Vagina (tissue), 2 donors: Measurements from ENCODE around the gene MAST4. TPM values are rescaled to one million over a fixed set of nuclear protein-coding genes. Genes with fewer than 3 reads are reported as not detected.

Experiments
- DNase-seq, 2 donors: peaks; one replicate each; pipeline ENCODE4 v3.0.0-alpha.2; 2017; ENCODE audit errors: extremely low spot score in 2 of 2
- H3K27ac ChIP-seq: fragments of 200-600 bp; sonication (generic); one replicate; pipeline ENCODE4 v1.5.1; 2019
- H3K27me3 ChIP-seq: fragments of 200-600 bp; sonication (generic); one replicate; pipeline ENCODE4 v1.5.1; 2019
- H3K36me3 ChIP-seq, 2 donors: fragments of 200-600 bp; sonication (generic); one replicate each; pipeline ENCODE4 v1.5.1; 2017 to 2019
- H3K4me1 ChIP-seq: fragments of 200-600 bp; sonication (generic); one replicate; pipeline ENCODE4 v1.5.1; 2019
- H3K4me3 ChIP-seq, 2 donors: fragments of 200-600 bp; sonication (generic); 1 replicate in 1 of 2; 2 replicates in 1 of 2; pipeline ENCODE4 v1.5.1; 2016 to 2019
- H3K9me3 ChIP-seq: fragments of 200-600 bp; sonication (generic); one replicate; pipeline ENCODE4 v1.5.1; 2019
- POLR2A ChIP-seq, 2 donors: fragments of 450-650 bp; IDR thresholded peaks; one replicate each; pipeline ENCODE4 v1.6.1; 2017; ENCODE audit warnings: antibody characterized with exemption in 2 of 2, mild to moderate bottlenecking in 2 of 2, moderate library complexity in 2 of 2
- POLR2AphosphoS5 ChIP-seq, 2 donors: sonication (generic); formaldehyde crosslinking; IDR thresholded peaks; one replicate each; pipeline ENCODE4 v1.9.0; 2017; ENCODE audit warnings: antibody characterized with exemption in 2 of 2, mild to moderate bottlenecking in 2 of 2, low read depth in 1 of 2; ENCODE audit not compliant: insufficient read depth in 1 of 2
- intact Hi-C: fragments of 100-400 bp; cut with DNase I; formaldehyde crosslinking; loops from one replicate; pipeline ENCODE4 v1.15.1; 2023
- total RNA-seq: library from RNA; depleted of rRNA; stranded (reverse); fragments of >200 nt; gene quantifications from one replicate; pipeline ENCODE4 v1.2.3, GENCODE V29; 2016
- TF ChIP-seq, protein P1 (sequence below), 3 experiments: fragments of 450-650 bp in 2 of 3; fragments of 200-600 bp in 1 of 3; sonication (generic) in 1 of 3; IDR thresholded peaks; one replicate each; pipeline ENCODE4 v1.5.1; 2017 to 2019; ENCODE audit warnings: antibody characterized with exemption in 3 of 3, mild to moderate bottlenecking in 2 of 3, moderate library complexity in 2 of 3

The MAST4 gene
- total RNA-seq, 1 donor from 2014 or later: 85.9 TPM

DNA sequence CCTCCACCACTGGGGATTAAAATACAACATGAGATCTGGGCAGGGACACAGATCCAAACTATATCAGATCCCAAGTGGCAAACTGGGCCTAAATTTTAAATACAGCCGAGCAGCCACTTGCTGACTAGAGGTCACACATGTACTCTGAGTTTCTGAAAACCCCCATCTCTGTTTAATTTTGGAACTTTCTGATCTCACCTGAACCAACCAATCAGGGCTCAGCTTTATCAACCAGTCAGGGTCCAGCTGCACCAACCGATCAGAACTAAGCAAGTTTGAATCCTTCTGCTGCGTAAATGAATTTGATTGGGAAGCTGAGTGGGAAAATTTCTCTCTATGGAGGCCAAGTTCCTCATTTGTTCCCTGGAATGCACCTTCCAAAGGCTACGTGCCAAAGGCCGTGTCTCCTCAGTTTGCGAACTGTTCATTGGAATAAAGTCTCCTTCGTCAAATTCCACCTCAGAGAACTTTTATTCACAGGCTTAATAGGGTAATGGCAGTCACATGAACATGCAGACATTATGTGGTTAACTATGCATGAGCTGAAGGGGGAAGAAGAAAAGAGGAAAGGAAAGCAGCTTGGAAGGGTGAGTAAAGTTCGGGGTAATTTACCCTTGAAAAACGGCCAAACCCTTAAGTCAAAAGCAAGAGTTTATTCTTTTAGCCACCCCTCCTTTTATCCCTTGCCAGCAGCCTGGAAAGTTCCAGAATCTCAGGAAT lies 596.7 kb downstream of the MAST4 start:
- Histone ChIP-seq H3K36me3 (no peaks in the 10 kb centered on the region), H3K27ac (peak overlapping the region; percentile 31), H3K4me3 (no peak overlapping the region), H3K9me3 (no peaks in the 10 kb centered on the region), H3K4me1 (peaks cover 14% of the 10 kb centered on the region), H3K27me3 (no peaks in the 10 kb centered on the region)
- no peak for DNase-seq
- intact Hi-C loops: no loop called here
- TF ChIP-seq POLR2AphosphoS5 (IDR thresholded peaks at IDR 0.05; ENCODE audit: insufficient read depth in 1 of 2, low read depth in 1 of 2) (no peak), POLR2A (IDR thresholded peaks at IDR 0.05) (no peak)

DNA sequence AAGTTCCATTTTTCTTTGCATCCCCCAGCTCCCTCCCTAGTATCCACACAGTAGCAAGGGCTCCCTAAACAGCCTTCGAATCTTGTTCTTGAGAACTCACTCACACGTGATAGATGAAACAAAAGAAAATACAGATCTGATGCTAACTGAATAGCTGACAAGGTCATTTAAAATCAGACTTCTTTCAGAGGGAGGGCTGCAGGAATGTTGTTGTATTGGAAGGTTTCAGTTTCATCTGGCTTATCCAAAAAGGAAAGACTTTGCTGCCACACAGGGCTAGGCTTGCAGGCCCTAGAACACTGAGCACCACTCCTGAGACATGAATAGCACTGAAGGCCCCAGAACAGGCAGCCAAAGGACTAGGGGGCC lies 597.2 kb downstream of the MAST4 start:
- intact Hi-C loops: no loop called here
- Histone ChIP-seq H3K36me3 (no peaks in the 10 kb centered on the region), H3K27me3 (no peaks in the 10 kb centered on the region), H3K27ac (peak overlapping the region; percentile 31), H3K9me3 (no peaks in the 10 kb centered on the region), H3K4me1 (peaks cover 14% of the 10 kb centered on the region), H3K4me3 (no peak overlapping the region)
- TF ChIP-seq, protein P1, sequence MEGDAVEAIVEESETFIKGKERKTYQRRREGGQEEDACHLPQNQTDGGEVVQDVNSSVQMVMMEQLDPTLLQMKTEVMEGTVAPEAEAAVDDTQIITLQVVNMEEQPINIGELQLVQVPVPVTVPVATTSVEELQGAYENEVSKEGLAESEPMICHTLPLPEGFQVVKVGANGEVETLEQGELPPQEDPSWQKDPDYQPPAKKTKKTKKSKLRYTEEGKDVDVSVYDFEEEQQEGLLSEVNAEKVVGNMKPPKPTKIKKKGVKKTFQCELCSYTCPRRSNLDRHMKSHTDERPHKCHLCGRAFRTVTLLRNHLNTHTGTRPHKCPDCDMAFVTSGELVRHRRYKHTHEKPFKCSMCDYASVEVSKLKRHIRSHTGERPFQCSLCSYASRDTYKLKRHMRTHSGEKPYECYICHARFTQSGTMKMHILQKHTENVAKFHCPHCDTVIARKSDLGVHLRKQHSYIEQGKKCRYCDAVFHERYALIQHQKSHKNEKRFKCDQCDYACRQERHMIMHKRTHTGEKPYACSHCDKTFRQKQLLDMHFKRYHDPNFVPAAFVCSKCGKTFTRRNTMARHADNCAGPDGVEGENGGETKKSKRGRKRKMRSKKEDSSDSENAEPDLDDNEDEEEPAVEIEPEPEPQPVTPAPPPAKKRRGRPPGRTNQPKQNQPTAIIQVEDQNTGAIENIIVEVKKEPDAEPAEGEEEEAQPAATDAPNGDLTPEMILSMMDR (IDR thresholded peaks at IDR 0.05): no peak
- peak in 1 of 2 donors; percentile 25 for DNase-seq

DNA sequence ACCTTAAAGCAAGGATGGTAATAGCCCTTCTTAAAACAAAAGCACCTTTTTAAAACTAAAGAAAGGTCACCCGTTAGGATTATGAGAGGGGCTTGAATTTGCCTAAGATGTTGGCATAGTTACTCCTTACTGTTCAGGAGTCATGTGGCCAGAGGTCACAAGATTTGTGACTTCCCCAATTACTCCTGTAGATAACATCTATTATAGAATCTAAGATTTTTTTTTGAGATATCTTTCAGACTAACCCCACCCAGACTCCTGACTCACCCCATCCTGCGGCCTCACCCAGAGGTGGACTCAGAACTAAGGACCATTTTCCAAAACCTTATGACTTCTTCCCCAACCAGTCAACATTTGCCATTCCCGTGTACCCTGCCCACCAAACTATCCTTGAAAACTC lies 598.0 kb downstream of the MAST4 start:
- TF ChIP-seq POLR2A (IDR thresholded peaks at IDR 0.05) (no peak), POLR2AphosphoS5 (IDR thresholded peaks at IDR 0.05; ENCODE audit: insufficient read depth in 1 of 2, low read depth in 1 of 2) (no peak)
- TF ChIP-seq, protein P1 (IDR thresholded peaks at IDR 0.05): no peak
- Histone ChIP-seq H3K27ac (no peak overlapping the region), H3K4me3 (no peak overlapping the region)

DNA sequence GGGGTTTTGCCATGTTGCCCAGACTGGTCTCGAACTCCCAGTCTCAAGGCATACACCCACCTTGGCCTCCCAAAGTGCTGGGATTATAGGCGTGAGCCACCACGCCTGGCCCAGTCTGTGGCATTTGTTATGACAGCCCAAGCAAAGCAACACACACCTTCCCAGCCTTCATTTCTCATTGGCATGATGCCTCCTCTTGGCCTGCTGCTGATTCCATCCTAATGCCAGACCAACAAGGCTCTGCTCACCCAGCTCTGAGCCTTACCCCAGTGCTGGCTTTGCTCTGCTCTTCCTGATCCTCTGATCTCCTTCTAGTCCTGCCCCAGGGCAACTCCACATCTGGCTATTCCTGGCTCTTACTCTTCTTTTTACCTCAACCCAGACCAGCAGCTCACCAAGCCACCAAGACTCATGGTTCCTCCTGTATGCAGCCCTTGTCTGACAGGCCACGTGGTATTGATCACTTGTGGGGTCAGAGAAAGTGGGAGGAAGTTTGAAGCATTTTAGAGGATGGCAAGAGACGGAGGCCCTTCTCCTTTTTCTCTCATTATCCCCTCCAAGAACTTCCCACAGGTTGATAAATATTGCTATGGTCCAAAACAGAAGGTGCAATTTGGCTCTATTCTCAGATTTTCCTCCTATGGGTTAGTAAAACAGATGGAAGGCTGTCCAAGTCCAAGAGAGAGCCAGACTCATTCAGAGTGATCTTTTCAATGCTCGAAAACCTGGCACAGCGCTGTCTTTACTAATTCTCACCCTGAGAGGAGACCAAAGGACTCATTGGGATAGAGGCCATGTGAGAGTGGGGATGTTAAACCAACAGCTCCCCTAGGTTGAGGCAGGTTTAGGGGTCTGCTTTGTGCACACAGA lies 599.4 kb downstream of the MAST4 start:
- Histone ChIP-seq H3K36me3 (no peaks in the 10 kb centered on the region), H3K4me1 (peaks cover 14% of the 10 kb centered on the region), H3K4me3 (no peak overlapping the region), H3K27ac (no peak overlapping the region), H3K27me3 (no peaks in the 10 kb centered on the region), H3K9me3 (no peaks in the 10 kb centered on the region)
- intact Hi-C loops: no loop called here
- DNase-seq: no peak
- TF ChIP-seq, protein P1 (IDR thresholded peaks at IDR 0.05): no peak

More for the DNA sequence above, 598.0 kb downstream of the MAST4 start:
- H3K27me3 ChIP-seq: no peaks in the 10 kb centered on the region
- H3K36me3 ChIP-seq: no peaks in the 10 kb centered on the region
- no peak for DNase-seq
- intact Hi-C loops: no loop called here
- no peaks in the 10 kb centered on the region for H3K9me3 ChIP-seq
- peaks cover 14% of the 10 kb centered on the region for H3K4me1 ChIP-seq

DNA sequence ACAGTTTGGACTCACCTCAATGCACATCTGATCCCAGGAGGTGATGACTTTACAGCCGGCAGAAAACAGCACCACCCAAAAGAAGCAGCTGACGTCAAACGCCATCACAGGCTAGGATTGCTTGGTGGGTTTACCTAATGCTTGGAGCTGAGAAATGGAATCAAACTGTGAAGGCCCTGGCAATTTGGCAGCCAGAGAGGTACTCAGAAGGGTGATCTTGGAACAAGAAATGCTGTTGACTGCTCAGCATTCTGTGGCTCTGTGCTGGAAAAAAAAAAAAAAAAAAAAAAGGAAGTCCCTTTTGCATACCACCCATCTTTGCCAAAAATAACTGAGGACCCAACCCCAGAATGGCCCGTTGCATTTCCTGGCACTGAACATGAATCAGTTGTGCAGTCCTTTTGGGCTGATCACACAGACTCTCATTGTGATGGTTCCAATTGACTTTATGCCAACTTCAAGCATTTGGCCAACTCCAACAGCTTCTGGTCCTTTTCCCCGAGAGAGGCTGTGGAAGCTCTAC lies 600.4 kb downstream of the MAST4 start, which contains the start of gene CD180:
Gene CD180 (minus strand): TSS at position 263 of the 523 bp plus-strand sequence. CDS start 158 bp downstream, at position 105.
- intact Hi-C loops: no loop called here
- Histone ChIP-seq H3K9me3 (no peaks in the 10 kb centered on the region), H3K27me3 (no peaks in the 10 kb centered on the region), H3K4me1 (peaks cover 14% of the 10 kb centered on the region), H3K4me3 (no peak within 1 kb of the TSS), H3K36me3 (no peaks in the 10 kb centered on the region), H3K27ac (no peak within 1 kb of the TSS)
- DNase-seq: no peak
- TF ChIP-seq, protein P1 (IDR thresholded peaks at IDR 0.05): no peak
- TF ChIP-seq POLR2AphosphoS5 (IDR thresholded peaks at IDR 0.05; ENCODE audit: insufficient read depth in 1 of 2, low read depth in 1 of 2) (no peak), POLR2A (IDR thresholded peaks at IDR 0.05) (no peak)
